ENCODE measurements around the gene LBX2. TPM values are rescaled to one million over a fixed set of nuclear protein-coding genes. Genes with fewer than 3 reads are reported as not detected.

The LBX2 gene
- total RNA-seq, 1 donor from 2014 or later, result not detected

- peak within 1 kb of the TSS; percentile 88 to 99 (median 98) for H3K9ac ChIP-seq (ENCODE audit: low read depth in 1 of 3, low read length in 3 of 3)
- H3K4me3 ChIP-seq (ENCODE audit: low read length in 3 of 3), result peak within 1 kb of the TSS; percentile 97 to 100 (median 99)
- H3K27ac ChIP-seq (ENCODE audit: low read depth, low read length), result peak within 1 kb of the TSS; percentile 98
- H3K36me3 ChIP-seq (ENCODE audit: control insufficient read depth in 3 of 3, insufficient read depth in 3 of 3, low read length in 3 of 3), result peaks cover 16 to 19% (median 18%) of the 10 kb centered on the region in 3 donors
- H3K27me3 ChIP-seq (ENCODE audit: control insufficient read depth in 3 of 3, insufficient read depth in 3 of 3, low read length in 3 of 3), result peaks cover 34 to 54% (median 36%) of the 10 kb centered on the region in 3 donors
- H3K9me3 ChIP-seq (ENCODE audit: control insufficient read depth in 3 of 3, low read length in 3 of 3), result no peaks in the 10 kb centered on the region
- peaks cover 24 to 30% (median 26%) of the 10 kb centered on the region in 3 donors for H3K4me1 ChIP-seq (ENCODE audit: control insufficient read depth in 3 of 3, insufficient read depth in 3 of 3, low read length in 3 of 3)
Measured at GRCh38 chr2:74507145-74507925, 7.9 kb upstream of the LBX2 start, which contains the start of gene PCGF1. TSS of gene PCGF1 (minus strand) at chr2:74507695. CDS start at chr2:74507668, 27 bp downstream.

GRCh38 chr2:74505448-74506246, 6.2 kb upstream of the LBX2 start:
- Histone ChIP-seq H3K4me3 (ENCODE audit: low read length in 3 of 3) (peak overlapping the region; percentile 3 to 29 (median 7)), H3K4me1 (ENCODE audit: control insufficient read depth in 3 of 3, insufficient read depth in 3 of 3, low read length in 3 of 3) (peaks cover 24 to 31% (median 26%) of the 10 kb centered on the region in 3 donors), H3K36me3 (ENCODE audit: control insufficient read depth in 3 of 3, insufficient read depth in 3 of 3, low read length in 3 of 3) (peaks cover 16 to 19% (median 18%) of the 10 kb centered on the region in 3 donors), H3K27me3 (ENCODE audit: control insufficient read depth in 3 of 3, insufficient read depth in 3 of 3, low read length in 3 of 3) (peaks cover 31 to 53% (median 36%) of the 10 kb centered on the region in 3 donors), H3K27ac (ENCODE audit: low read depth, low read length) (no peak overlapping the region), H3K9ac (ENCODE audit: low read depth in 1 of 3, low read length in 3 of 3) (peak overlapping the region in 1 of 3 donors; percentile 25), H3K9me3 (ENCODE audit: control insufficient read depth in 3 of 3, low read length in 3 of 3) (no peaks in the 10 kb centered on the region)

DNA sequence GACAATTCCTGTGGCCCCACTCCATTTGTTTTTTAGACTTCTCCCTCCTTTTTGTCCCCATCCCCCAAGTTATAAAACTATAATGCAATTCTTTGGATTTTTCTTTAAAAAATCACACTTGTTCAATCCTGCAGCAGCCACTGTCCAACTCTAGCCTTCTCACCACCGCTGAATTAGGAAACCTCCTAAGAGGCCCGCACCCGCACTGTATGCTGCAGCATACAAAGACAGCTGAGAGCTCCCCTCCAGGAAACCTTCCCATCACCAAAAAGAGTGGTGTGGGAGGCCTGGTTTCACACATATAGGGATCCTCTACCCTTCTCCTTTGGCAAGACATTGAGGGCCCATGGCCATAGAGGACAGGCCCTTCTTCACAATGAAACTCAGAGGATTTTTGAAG, 5.2 kb upstream of the LBX2 start:
- Histone ChIP-seq H3K4me1 (ENCODE audit: control insufficient read depth in 3 of 3, insufficient read depth in 3 of 3, low read length in 3 of 3) (peaks cover 26 to 34% (median 26%) of the 10 kb centered on the region in 3 donors), H3K9ac (ENCODE audit: low read depth in 1 of 3, low read length in 3 of 3) (no peak overlapping the region), H3K27ac (ENCODE audit: low read depth, low read length) (peak overlapping the region; percentile 77), H3K27me3 (ENCODE audit: control insufficient read depth in 3 of 3, insufficient read depth in 3 of 3, low read length in 3 of 3) (peaks cover 31 to 58% (median 37%) of the 10 kb centered on the region in 3 donors), H3K4me3 (ENCODE audit: low read length in 3 of 3) (peak overlapping the region in 1 of 3 donors; percentile 86), H3K9me3 (ENCODE audit: control insufficient read depth in 3 of 3, low read length in 3 of 3) (no peaks in the 10 kb centered on the region), H3K36me3 (ENCODE audit: control insufficient read depth in 3 of 3, insufficient read depth in 3 of 3, low read length in 3 of 3) (peaks cover 16 to 19% (median 18%) of the 10 kb centered on the region in 3 donors)

DNA sequence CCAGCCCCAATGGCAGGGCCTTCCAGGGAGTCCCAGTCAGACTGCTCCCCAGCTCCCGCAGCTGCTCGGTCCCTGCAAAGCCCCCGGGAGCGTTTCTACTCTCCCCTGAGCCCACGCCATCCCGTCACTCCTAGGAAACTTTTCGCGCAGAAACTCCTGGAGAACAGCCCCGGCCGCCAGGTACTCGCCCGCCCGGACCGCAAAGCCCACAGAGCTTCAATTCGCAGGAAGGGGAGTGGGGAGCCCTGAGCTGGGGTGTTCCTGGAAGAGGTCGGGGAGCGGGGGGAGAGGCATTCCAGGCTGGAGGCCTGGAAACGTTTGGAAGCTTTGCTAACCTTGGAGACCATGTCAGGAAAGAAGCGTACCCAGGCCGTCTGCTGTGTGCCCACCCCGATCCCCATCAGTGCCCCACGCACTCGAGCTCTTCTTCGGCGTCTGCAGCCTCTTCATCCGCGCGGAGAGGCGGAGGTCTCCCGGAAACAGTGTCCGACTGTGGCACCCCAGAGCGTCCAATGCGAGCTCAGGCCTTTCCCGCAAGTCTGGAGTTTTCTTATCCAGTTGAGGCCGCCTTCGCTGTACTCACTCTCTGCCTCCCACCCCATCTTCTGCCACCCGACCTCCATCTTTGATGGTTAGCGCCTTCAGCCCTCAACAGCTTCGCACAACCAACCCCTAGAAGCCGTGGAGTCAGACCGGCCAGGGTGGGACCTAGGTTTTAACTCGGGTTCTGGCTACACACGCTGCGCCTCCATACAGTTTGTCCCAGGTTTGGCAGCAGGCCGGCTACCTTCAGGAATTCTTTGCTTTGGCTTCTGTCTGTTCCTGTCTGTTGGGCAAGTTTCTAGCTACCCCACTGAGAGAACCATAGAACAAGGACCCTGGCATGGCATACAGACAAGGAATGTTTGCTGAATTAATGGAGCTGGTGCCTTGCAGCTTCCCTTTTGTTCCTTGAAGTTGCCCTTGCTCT, 4.4 kb upstream of the LBX2 start:
- H3K4me3 ChIP-seq (ENCODE audit: low read length in 3 of 3), result peak overlapping the region; percentile 61 to 86 (median 74)
- H3K27ac ChIP-seq (ENCODE audit: low read depth, low read length), result peak overlapping the region; percentile 77
- peak overlapping the region; percentile 59 to 79 (median 79) for H3K9ac ChIP-seq (ENCODE audit: low read depth in 1 of 3, low read length in 3 of 3)
- H3K4me1 ChIP-seq (ENCODE audit: control insufficient read depth in 3 of 3, insufficient read depth in 3 of 3, low read length in 3 of 3), result peaks cover 31 to 40% (median 33%) of the 10 kb centered on the region in 3 donors
- H3K36me3 ChIP-seq (ENCODE audit: control insufficient read depth in 3 of 3, insufficient read depth in 3 of 3, low read length in 3 of 3), result peaks cover 16 to 19% (median 18%) of the 10 kb centered on the region in 3 donors
- H3K9me3 ChIP-seq (ENCODE audit: control insufficient read depth in 3 of 3, low read length in 3 of 3), result no peaks in the 10 kb centered on the region
- H3K27me3 ChIP-seq (ENCODE audit: control insufficient read depth in 3 of 3, insufficient read depth in 3 of 3, low read length in 3 of 3), result peaks cover 37 to 65% (median 43%) of the 10 kb centered on the region in 3 donors

GRCh38 chr2:74502720-74503505, 3.5 kb upstream of the LBX2 start:
- Histone ChIP-seq H3K27ac (ENCODE audit: low read depth, low read length) (peak overlapping the region; percentile 77), H3K36me3 (ENCODE audit: control insufficient read depth in 3 of 3, insufficient read depth in 3 of 3, low read length in 3 of 3) (peaks cover 16 to 19% (median 18%) of the 10 kb centered on the region in 3 donors), H3K27me3 (ENCODE audit: control insufficient read depth in 3 of 3, insufficient read depth in 3 of 3, low read length in 3 of 3) (peaks cover 45 to 73% (median 52%) of the 10 kb centered on the region in 3 donors), H3K9ac (ENCODE audit: low read depth in 1 of 3, low read length in 3 of 3) (peak overlapping the region; percentile 59 to 79 (median 79)), H3K4me3 (ENCODE audit: low read length in 3 of 3) (peak overlapping the region; percentile 61 to 86 (median 74)), H3K9me3 (ENCODE audit: control insufficient read depth in 3 of 3, low read length in 3 of 3) (no peaks in the 10 kb centered on the region), H3K4me1 (ENCODE audit: control insufficient read depth in 3 of 3, insufficient read depth in 3 of 3, low read length in 3 of 3) (peaks cover 38 to 44% (median 40%) of the 10 kb centered on the region in 3 donors)

GRCh38 chr2:74502147-74502719, 2.8 kb upstream of the LBX2 start:
- Histone ChIP-seq H3K27ac (ENCODE audit: low read depth, low read length) (peak overlapping the region; percentile 77), H3K4me3 (ENCODE audit: low read length in 3 of 3) (peak overlapping the region; percentile 61 to 86 (median 74)), H3K9ac (ENCODE audit: low read depth in 1 of 3, low read length in 3 of 3) (peak overlapping the region; percentile 59 to 79 (median 79)), H3K36me3 (ENCODE audit: control insufficient read depth in 3 of 3, insufficient read depth in 3 of 3, low read length in 3 of 3) (peaks cover 16 to 19% (median 18%) of the 10 kb centered on the region in 3 donors), H3K9me3 (ENCODE audit: control insufficient read depth in 3 of 3, low read length in 3 of 3) (no peaks in the 10 kb centered on the region), H3K4me1 (ENCODE audit: control insufficient read depth in 3 of 3, insufficient read depth in 3 of 3, low read length in 3 of 3) (peaks cover 42 to 47% (median 45%) of the 10 kb centered on the region in 3 donors), H3K27me3 (ENCODE audit: control insufficient read depth in 3 of 3, insufficient read depth in 3 of 3, low read length in 3 of 3) (peaks cover 50 to 80% (median 59%) of the 10 kb centered on the region in 3 donors)

DNA sequence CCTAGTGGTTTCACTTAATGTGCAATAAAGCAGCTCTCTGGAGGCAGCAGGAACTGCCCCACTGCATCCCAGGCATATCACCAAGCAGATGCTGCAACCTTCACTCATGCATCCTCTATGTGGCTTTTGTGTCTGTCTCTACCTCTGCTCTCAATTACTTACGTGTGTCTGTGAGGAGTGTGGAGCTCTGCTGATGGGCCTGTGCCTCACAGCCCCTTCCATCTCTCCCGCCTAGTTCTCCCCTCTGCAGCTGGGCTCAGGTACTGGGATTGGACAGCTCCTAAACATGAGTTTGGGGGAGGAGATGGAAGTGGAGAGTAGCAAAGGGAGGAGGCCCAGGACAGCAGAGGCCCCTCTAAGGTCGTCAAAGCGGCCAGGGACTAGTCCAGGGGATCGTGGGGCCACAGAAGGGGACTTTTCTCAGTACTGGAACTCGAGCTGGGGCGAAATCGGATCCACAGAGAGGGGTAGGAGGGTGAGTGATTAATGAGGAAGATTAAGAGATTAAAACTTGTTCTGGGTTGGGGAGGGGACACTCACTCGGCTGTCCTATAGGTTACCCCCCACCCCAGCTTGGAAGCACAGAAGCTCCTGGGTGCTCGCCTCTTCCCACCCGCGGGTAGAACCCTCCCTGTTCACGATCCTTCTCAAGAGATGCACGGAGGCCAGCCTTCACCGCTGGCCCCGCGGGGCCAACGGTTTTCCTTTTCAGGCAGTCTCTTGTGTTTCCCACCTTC, 2.1 kb upstream of the LBX2 start:
- H3K36me3 ChIP-seq (ENCODE audit: control insufficient read depth in 3 of 3, insufficient read depth in 3 of 3, low read length in 3 of 3), result peaks cover 15 to 16% (median 15%) of the 10 kb centered on the region in 3 donors
- H3K27ac ChIP-seq (ENCODE audit: low read depth, low read length), result no peak overlapping the region
- no peak overlapping the region for H3K9ac ChIP-seq (ENCODE audit: low read depth in 1 of 3, low read length in 3 of 3)
- peaks cover 54 to 82% (median 65%) of the 10 kb centered on the region in 3 donors for H3K27me3 ChIP-seq (ENCODE audit: control insufficient read depth in 3 of 3, insufficient read depth in 3 of 3, low read length in 3 of 3)
- H3K4me3 ChIP-seq (ENCODE audit: low read length in 3 of 3), result no peak overlapping the region
- no peaks in the 10 kb centered on the region for H3K9me3 ChIP-seq (ENCODE audit: control insufficient read depth in 3 of 3, low read length in 3 of 3)
- peaks cover 37 to 42% (median 38%) of the 10 kb centered on the region in 3 donors for H3K4me1 ChIP-seq (ENCODE audit: control insufficient read depth in 3 of 3, insufficient read depth in 3 of 3, low read length in 3 of 3)

GRCh38 chr2:74500578-74500946, 1.2 kb upstream of the LBX2 start:
- H3K4me1 ChIP-seq (ENCODE audit: control insufficient read depth in 3 of 3, insufficient read depth in 3 of 3, low read length in 3 of 3), result peaks cover 29 to 35% (median 30%) of the 10 kb centered on the region in 3 donors
- no peak overlapping the region for H3K4me3 ChIP-seq (ENCODE audit: low read length in 3 of 3)
- H3K27me3 ChIP-seq (ENCODE audit: control insufficient read depth in 3 of 3, insufficient read depth in 3 of 3, low read length in 3 of 3), result peaks cover 54 to 80% (median 66%) of the 10 kb centered on the region in 3 donors
- H3K9me3 ChIP-seq (ENCODE audit: control insufficient read depth in 3 of 3, low read length in 3 of 3), result no peaks in the 10 kb centered on the region
- peaks cover 10% of the 10 kb centered on the region in 3 donors for H3K36me3 ChIP-seq (ENCODE audit: control insufficient read depth in 3 of 3, insufficient read depth in 3 of 3, low read length in 3 of 3)
- H3K27ac ChIP-seq (ENCODE audit: low read depth, low read length), result no peak overlapping the region
- no peak overlapping the region for H3K9ac ChIP-seq (ENCODE audit: low read depth in 1 of 3, low read length in 3 of 3)

Measured in skeletal muscle tissue (tissue), 4 donors.